Right lobe of liver (tissue), 4 donors: ENCODE data around the gene RARRES2.

ENCODE experiments used
- POLR2A ChIP-seq: fragments of 450-650 bp; IDR thresholded peaks from one replicate; pipeline ENCODE4 v1.6.1; 2017; ENCODE audit warnings: antibody characterized with exemption, mild to moderate bottlenecking
- TF ChIP-seq, protein P1 (sequence below), 4 donors: fragments of 200-600 bp in 3 of 4; fragments of 450-650 bp in 1 of 4; IDR thresholded peaks; one replicate each; pipeline versions ENCODE4 v1.5.1 to v1.8.0; 2016 to 2022; ENCODE audit warnings: antibody characterized with exemption in 4 of 4, mild to moderate bottlenecking in 2 of 4
- donor health status: DM: no; HTN: no; CAD: no.
- donor health status: DM: no; HTN: no; CAD: no.
- donor health status: DM: no; HTN: yes; CAD: no.

DNA sequence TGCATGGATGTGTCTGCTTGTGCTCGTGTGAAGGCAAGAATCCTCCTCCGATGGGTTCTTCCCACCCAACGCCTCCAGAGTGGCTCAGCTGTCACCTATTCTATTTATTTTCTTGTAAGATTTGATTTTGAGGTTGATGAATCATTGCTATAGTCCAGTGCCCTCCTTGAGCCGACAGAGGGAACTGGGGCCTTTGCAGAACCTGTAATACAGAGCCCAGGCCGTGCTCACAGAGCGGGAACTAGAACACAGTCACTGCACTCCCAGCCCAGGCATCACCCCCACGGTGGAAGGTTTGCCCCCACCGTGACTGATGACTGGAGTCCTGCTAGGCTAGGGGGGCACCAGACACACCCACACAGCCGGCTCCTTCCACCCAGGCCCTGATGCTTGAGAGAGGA lies 2.0 kb downstream of the RARRES2 start:
- TF ChIP-seq POLR2A, result no peak
- TF ChIP-seq, protein P1, sequence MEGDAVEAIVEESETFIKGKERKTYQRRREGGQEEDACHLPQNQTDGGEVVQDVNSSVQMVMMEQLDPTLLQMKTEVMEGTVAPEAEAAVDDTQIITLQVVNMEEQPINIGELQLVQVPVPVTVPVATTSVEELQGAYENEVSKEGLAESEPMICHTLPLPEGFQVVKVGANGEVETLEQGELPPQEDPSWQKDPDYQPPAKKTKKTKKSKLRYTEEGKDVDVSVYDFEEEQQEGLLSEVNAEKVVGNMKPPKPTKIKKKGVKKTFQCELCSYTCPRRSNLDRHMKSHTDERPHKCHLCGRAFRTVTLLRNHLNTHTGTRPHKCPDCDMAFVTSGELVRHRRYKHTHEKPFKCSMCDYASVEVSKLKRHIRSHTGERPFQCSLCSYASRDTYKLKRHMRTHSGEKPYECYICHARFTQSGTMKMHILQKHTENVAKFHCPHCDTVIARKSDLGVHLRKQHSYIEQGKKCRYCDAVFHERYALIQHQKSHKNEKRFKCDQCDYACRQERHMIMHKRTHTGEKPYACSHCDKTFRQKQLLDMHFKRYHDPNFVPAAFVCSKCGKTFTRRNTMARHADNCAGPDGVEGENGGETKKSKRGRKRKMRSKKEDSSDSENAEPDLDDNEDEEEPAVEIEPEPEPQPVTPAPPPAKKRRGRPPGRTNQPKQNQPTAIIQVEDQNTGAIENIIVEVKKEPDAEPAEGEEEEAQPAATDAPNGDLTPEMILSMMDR (IDR thresholded peaks at IDR 0.05), result no peak
